HepG2 (cell line): Measurements from ENCODE around the gene RAD18. TPM values are rescaled to one million over a fixed set of nuclear protein-coding genes. Genes with fewer than 3 reads are reported as not detected.

Experiments
- AKNA ChIP-seq: sonication (generic); formaldehyde crosslinking; IDR thresholded peaks from 2 replicates; pipeline ENCODE4 v1.4.0; 2020; ENCODE audit warnings: missing genetic modification reagents, borderline replicate concordance
- NFYC ChIP-seq: IDR thresholded peaks from 2 replicates; pipeline ENCODE4 v1.6.1; 2016; ENCODE audit warnings: missing genetic modification reagents, missing compliant biosample characterization
- TBP ChIP-seq: sonication (generic); formaldehyde crosslinking; IDR thresholded peaks from 2 replicates; pipeline ENCODE4 v1.5.0; 2020; ENCODE audit warnings: missing genetic modification reagents
- TEAD3 ChIP-seq: optimal IDR thresholded peaks from 2 replicates; pipeline ENCODE3; 2016; ENCODE audit warnings: borderline replicate concordance
- ZBTB46 ChIP-seq: sonication (generic); formaldehyde crosslinking; IDR thresholded peaks from 2 replicates; pipeline ENCODE4 v1.4.0; 2020; ENCODE audit warnings: mild to moderate bottlenecking, missing genetic modification reagents, borderline replicate concordance
- ZBTB49 ChIP-seq: sonication (generic); formaldehyde crosslinking; IDR thresholded peaks from 2 replicates; pipeline ENCODE4 v1.4.0; 2020; ENCODE audit warnings: missing genetic modification reagents, borderline replicate concordance
- ZMAT3 ChIP-seq: sonication (generic); formaldehyde crosslinking; conservative IDR thresholded peaks from 2 replicates; pipeline ENCODE4 v1.7.0; 2021; ENCODE audit warnings: missing genetic modification reagents
- ZNF138 ChIP-seq: sonication (generic); formaldehyde crosslinking; IDR thresholded peaks from 2 replicates; pipeline ENCODE4 v1.5.0; 2020; ENCODE audit warnings: mild to moderate bottlenecking, low read depth, missing genetic modification reagents
- polyA plus RNA-seq, 8 experiments: library from polyadenylated mRNA; depleted of rRNA in 3 of 8; stranded (reverse) in 7 of 8; unstranded in 1 of 8; fragments of >200 nt; fragmentation: Illumina TruSeq in 4 of 8; extraction: Trizol in 4 of 8; gene quantifications; 2 replicates each; pipeline versions ENCODE4 v1.2.1 to v1.2.3, GENCODE V29; 2011 to 2016; ENCODE audit warnings: low read depth in 4 of 8, missing spikeins in 1 of 8, mixed read lengths in 1 of 8; ENCODE audit not compliant: insufficient read depth in 1 of 8
- total RNA-seq, 5 experiments: library from RNA; depleted of rRNA; stranded (reverse); fragments of >200 nt; fragmentation: Illumina TruSeq; extraction: Trizol; gene quantifications; 2 replicates each; pipeline ENCODE4 v1.2.3, GENCODE V29; 2016; ENCODE audit warnings: low read depth in 1 of 5

The RAD18 gene
- total and polyA plus RNA-seq, 2 of the 13 experiments (the other 11 are each of a cell fraction or from before 2014, with no cell fraction given), result 5.9 to 20.7 TPM

GRCh38 chr3:9007213-9007612 lies 43.9 kb upstream of the RAD18 start (continued):
- no peak for TF ChIP-seq ZBTB49 (CRISPR knock-in tag)
- no peak for TF ChIP-seq ZMAT3 (CRISPR knock-in tag)
- TF ChIP-seq ZNF138, result no peak
- peak; percentile 93 for TF ChIP-seq TEAD3 (CRISPR knock-in tag)
- TF ChIP-seq ZBTB46 (CRISPR knock-in tag), result no peak
- no peak for TF ChIP-seq TBP (CRISPR knock-in tag)
- no peak for TF ChIP-seq AKNA (CRISPR knock-in tag)
- TF ChIP-seq NFYC (CRISPR knock-in tag), result no peak
- TF ChIP-seq, all 625 proteins: peak for 4
